ENCODE results near the gene PTBP1. TPM values are rescaled to one million over a fixed set of nuclear protein-coding genes. Genes with fewer than 3 reads are reported as not detected.

PTBP1 gene
- total RNA-seq, 1 donor from 2014 or later, result 674 TPM

- Mint-ChIP-seq H3K9me3 (peaks cover 3% of the 10 kb centered on the region), H3K4me3 (no peak overlapping the region), H3K27ac (ENCODE audit: unreplicated experiment) (no peak overlapping the region), H3K4me1 (peaks cover 4% of the 10 kb centered on the region), H3K36me3 (ENCODE audit: low read depth) (no peaks in the 10 kb centered on the region), H3K27me3 (ENCODE audit: low read depth) (no peaks in the 10 kb centered on the region)
- TF ChIP-seq CTCF (conservative IDR thresholded peaks at IDR 0.05), result no peak
- DNase-seq (ENCODE audit: low read depth, low spot score), result no peak
Observed at GRCh38 chr19:752652-753517, 44.4 kb upstream of the PTBP1 start.

GRCh38 chr19:754530-754929 is 42.7 kb upstream of the PTBP1 start:
- Mint-ChIP-seq H3K27ac (ENCODE audit: unreplicated experiment) (no peak overlapping the region), H3K4me3 (no peak overlapping the region), H3K27me3 (ENCODE audit: low read depth) (no peaks in the 10 kb centered on the region), H3K36me3 (ENCODE audit: low read depth) (peaks cover 1% of the 10 kb centered on the region), H3K4me1 (peaks cover 4% of the 10 kb centered on the region), H3K9me3 (peaks cover 3% of the 10 kb centered on the region)
- DNase-seq (ENCODE audit: low read depth, low spot score), result no peak
- TF ChIP-seq CTCF (conservative IDR thresholded peaks at IDR 0.05), result no peak

GRCh38 chr19:755063-755462 is 42.2 kb upstream of the PTBP1 start:
- peaks cover 4% of the 10 kb centered on the region for H3K36me3 Mint-ChIP-seq (ENCODE audit: low read depth)
- H3K4me3 Mint-ChIP-seq, result no peak overlapping the region
- no peaks in the 10 kb centered on the region for H3K27me3 Mint-ChIP-seq (ENCODE audit: low read depth)
- no peak for TF ChIP-seq CTCF (conservative IDR thresholded peaks at IDR 0.05)
- peaks cover 4% of the 10 kb centered on the region for H3K4me1 Mint-ChIP-seq
- no peak for DNase-seq (ENCODE audit: low read depth, low spot score)
- no peak overlapping the region for H3K27ac Mint-ChIP-seq (ENCODE audit: unreplicated experiment)
- H3K9me3 Mint-ChIP-seq, result peaks cover 3% of the 10 kb centered on the region

- Mint-ChIP-seq H3K4me3 (no peak overlapping the region), H3K9me3 (peaks cover 3% of the 10 kb centered on the region), H3K27ac (ENCODE audit: unreplicated experiment) (no peak overlapping the region), H3K27me3 (ENCODE audit: low read depth) (no peaks in the 10 kb centered on the region), H3K36me3 (ENCODE audit: low read depth) (peaks cover 4% of the 10 kb centered on the region), H3K4me1 (peaks cover 4% of the 10 kb centered on the region)
- no peak for DNase-seq (ENCODE audit: low read depth, low spot score)
- TF ChIP-seq CTCF (conservative IDR thresholded peaks at IDR 0.05), result no peak
Observed at GRCh38 chr19:756236-756635, 41.0 kb upstream of the PTBP1 start.

- H3K9me3 Mint-ChIP-seq, result peaks cover 3% of the 10 kb centered on the region
- H3K36me3 Mint-ChIP-seq (ENCODE audit: low read depth), result peaks cover 4% of the 10 kb centered on the region
- no peak for DNase-seq (ENCODE audit: low read depth, low spot score)
- H3K4me3 Mint-ChIP-seq, result no peak overlapping the region
- H3K4me1 Mint-ChIP-seq, result peaks cover 4% of the 10 kb centered on the region
- no peak overlapping the region for H3K27ac Mint-ChIP-seq (ENCODE audit: unreplicated experiment)
- no peak for TF ChIP-seq CTCF (conservative IDR thresholded peaks at IDR 0.05)
- H3K27me3 Mint-ChIP-seq (ENCODE audit: low read depth), result no peaks in the 10 kb centered on the region
Observed at GRCh38 chr19:756821-757688, 40.2 kb upstream of the PTBP1 start.
